ENCODE measurements around the gene MCU. TPM values are rescaled to one million over a fixed set of nuclear protein-coding genes. Genes with fewer than 3 reads are reported as not detected.
A peak's percentile ranks its signal among the peaks of the same experiment; 100 is the strongest.
"Not testable (repeated sequence)": the region's sequence is repeated elsewhere in the genome, so short reads cannot be mapped to it uniquely, and the experiment has no call there.

MCU gene, protein sequence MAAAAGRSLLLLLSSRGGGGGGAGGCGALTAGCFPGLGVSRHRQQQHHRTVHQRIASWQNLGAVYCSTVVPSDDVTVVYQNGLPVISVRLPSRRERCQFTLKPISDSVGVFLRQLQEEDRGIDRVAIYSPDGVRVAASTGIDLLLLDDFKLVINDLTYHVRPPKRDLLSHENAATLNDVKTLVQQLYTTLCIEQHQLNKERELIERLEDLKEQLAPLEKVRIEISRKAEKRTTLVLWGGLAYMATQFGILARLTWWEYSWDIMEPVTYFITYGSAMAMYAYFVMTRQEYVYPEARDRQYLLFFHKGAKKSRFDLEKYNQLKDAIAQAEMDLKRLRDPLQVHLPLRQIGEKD
- 45.1 TPM for polyA plus RNA-seq (2013, experiment 1 of 4)
- polyA plus RNA-seq (2013, experiment 2 of 4) = 40.3 TPM
- 36.1 TPM for polyA plus RNA-seq (2013, experiment 3 of 4)
- polyA plus RNA-seq (2013, experiment 4 of 4) = 39.8 TPM

DNA sequence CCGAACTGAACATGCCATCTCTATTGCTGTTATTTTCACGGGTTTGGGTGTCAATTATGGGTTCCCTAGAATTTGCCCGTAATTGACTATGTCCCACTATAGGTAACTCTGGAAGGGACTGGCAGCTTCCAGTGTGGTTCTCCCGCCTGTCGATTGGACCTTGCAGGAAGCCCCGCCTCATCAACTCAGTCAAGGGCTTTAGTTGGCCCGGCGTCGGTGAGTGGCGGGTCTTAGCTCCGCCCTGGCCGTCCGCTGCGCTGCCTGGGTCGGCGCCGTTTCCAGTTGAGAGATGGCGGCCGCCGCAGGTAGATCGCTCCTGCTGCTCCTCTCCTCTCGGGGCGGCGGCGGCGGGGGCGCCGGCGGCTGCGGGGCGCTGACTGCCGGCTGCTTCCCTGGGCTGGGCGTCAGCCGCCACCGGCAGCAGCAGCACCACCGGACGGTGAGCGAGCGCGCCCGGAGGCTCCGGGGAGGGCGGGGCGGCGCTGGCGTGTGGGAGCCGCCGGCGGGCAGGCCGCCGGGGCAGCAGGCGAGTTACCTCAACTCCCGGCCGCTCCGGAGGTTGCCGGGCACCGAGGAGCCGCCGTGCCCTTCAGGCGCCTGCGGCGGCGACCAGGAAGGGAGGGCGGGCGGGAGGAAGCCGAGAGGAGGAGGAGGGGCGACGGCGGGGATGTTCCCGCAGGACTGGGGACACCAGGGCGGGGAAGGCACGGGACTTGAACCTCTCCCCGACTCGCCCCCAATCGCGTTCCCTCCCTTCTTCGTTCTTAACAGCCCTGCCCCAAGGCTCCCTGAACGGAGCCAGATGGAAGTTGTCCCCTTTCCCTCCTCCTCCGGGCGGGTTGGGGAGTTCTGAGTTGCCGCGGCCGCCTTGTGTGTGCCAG is at the start of gene MCU:
Gene MCU (plus strand): TSS at position 281 of the 881 bp plus-strand sequence. CDS start 9 bp downstream, at position 290.
- Histone ChIP-seq H3K27me3 (ENCODE audit: control insufficient read depth, insufficient read depth, low read length, poor library complexity, severe bottlenecking) (no peaks in the 10 kb centered on the region), H3K4me3 (ENCODE audit: insufficient read depth, low read depth, low read length) (peak within 1 kb of the TSS; percentile 87), H3K4me1 (ENCODE audit: control insufficient read depth, insufficient read depth, low read length) (peaks cover 5% of the 10 kb centered on the region), H3K36me3 (ENCODE audit: control insufficient read depth, insufficient read depth, low read length) (no peaks in the 10 kb centered on the region), H3K9me3 (ENCODE audit: control insufficient read depth, low read length) (no peaks in the 10 kb centered on the region), H3K27ac (ENCODE audit: insufficient read depth, low read depth, low read length, poor library complexity, severe bottlenecking) (no peak within 1 kb of the TSS)
- WGBS, 2 experiments = 0% methylated on average over 83 of the region's 83 CpGs

DNA sequence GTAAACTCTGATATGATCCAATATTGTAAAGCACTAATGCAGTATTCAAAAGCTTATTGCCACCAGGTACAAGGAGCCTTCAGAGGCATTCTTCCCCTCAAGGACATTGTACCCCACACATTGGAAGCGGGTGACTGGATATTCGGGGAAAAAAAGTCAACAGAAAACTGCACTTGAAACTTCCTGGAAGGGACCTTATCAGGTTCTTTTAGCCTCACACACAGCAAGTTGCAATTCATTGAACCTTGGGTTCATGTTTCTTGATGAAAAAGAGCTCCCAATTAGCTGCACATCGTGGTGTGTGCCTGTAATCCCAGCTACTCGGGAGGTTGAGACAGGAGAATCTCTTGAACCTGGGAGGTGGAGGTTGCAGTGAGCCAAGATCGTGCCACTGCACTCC is 49.6 kb upstream of the MCU start:
- no peaks in the 10 kb centered on the region for H3K36me3 ChIP-seq (ENCODE audit: control insufficient read depth, insufficient read depth, low read length)
- no peaks in the 10 kb centered on the region for H3K27me3 ChIP-seq (ENCODE audit: control insufficient read depth, insufficient read depth, low read length, poor library complexity, severe bottlenecking)
- no peaks in the 10 kb centered on the region for H3K9me3 ChIP-seq (ENCODE audit: control insufficient read depth, low read length)
- H3K4me3 ChIP-seq (ENCODE audit: insufficient read depth, low read depth, low read length) = no peak overlapping the region
- no peak overlapping the region for H3K27ac ChIP-seq (ENCODE audit: insufficient read depth, low read depth, low read length, poor library complexity, severe bottlenecking)
- 92 to 93% methylated on average over 5 of the region's 5 CpGs for WGBS, 2 experiments
- H3K4me1 ChIP-seq (ENCODE audit: control insufficient read depth, insufficient read depth, low read length) = no peaks in the 10 kb centered on the region

DNA sequence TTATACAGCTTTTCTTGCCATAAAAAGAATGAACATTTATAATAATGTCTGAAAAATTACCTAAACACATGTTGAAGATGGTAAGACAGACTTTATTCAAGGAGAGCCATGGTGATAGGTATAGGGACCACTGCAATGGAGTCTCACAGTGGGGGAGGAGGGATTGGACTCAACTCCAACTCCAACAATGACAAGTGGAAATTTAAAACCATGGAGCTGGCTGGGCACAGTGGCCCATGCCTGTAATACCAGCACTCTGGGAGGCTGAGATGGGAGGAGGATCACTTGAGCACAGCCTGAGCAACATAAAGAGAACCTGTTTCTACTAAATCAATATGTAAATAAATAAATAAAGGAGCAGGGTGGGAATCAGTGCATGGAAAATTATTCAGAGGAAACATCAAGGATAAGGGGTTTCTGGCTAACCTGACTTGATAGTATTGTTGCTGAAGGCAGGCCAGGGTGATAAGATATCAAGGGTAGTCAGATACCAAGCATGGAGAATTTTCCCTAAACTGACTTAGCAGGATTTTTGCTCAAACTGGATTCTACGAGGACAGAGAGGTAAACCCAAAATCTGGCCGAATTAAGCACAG is 46.6 kb upstream of the MCU start:
- Histone ChIP-seq H3K9me3 (ENCODE audit: control insufficient read depth, low read length) (no peaks in the 10 kb centered on the region), H3K4me1 (ENCODE audit: control insufficient read depth, insufficient read depth, low read length) (no peaks in the 10 kb centered on the region), H3K4me3 (ENCODE audit: insufficient read depth, low read depth, low read length) (no peak overlapping the region), H3K27ac (ENCODE audit: insufficient read depth, low read depth, low read length, poor library complexity, severe bottlenecking) (no peak overlapping the region), H3K36me3 (ENCODE audit: control insufficient read depth, insufficient read depth, low read length) (no peaks in the 10 kb centered on the region), H3K27me3 (ENCODE audit: control insufficient read depth, insufficient read depth, low read length, poor library complexity, severe bottlenecking) (no peaks in the 10 kb centered on the region)
- WGBS, 2 experiments = 87 to 88% methylated on average over 2 of the region's 2 CpGs

DNA sequence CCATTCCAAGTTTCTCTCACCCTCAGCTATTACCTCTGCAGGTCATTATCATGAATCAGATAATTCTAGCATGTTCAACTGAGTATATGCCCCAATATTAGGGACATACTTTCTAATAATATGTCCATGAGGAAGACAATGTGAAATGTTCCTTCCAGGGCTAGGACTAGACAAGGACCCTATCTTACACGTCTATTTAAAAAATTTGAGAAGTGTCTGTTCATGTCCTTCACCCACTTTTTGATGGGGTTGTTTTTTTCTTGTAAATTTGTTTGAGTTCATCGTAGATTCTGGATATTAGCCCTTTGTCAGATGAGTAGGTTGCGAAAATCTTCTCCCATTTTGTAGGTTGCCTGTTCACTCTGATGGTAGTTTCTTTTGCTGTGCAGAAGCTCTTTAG is 45.0 kb upstream of the MCU start:
- not testable (repeated sequence) for H3K4me1 ChIP-seq (ENCODE audit: control insufficient read depth, insufficient read depth, low read length); H3K27me3 ChIP-seq (ENCODE audit: control insufficient read depth, insufficient read depth, low read length, poor library complexity, severe bottlenecking); H3K36me3 ChIP-seq (ENCODE audit: control insufficient read depth, insufficient read depth, low read length); H3K27ac ChIP-seq (ENCODE audit: insufficient read depth, low read depth, low read length, poor library complexity, severe bottlenecking); H3K4me3 ChIP-seq (ENCODE audit: insufficient read depth, low read depth, low read length); H3K9me3 ChIP-seq (ENCODE audit: control insufficient read depth, low read length)
- WGBS, 2 experiments = 94 to 100% methylated on average over 1 of the region's 3 CpGs

DNA sequence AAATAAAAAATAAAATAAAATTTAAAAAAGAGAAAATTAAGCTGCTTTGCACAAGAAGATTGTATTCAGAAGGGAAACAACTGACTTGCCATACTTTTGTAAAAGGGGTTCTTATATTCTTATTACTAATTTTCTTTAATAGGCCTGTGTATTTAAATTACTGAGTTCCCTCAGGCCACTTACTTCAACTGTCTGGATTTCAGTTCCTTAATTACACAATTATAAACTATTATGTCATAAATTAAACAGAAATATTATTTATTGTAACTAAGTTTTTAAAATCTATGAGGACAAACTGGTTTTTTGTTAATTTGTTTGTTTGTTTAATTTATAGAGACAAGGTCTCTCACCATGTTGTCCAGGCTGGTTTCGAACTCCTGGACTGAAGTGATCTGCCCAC is 43.6 kb upstream of the MCU start:
- no peaks in the 10 kb centered on the region for H3K27me3 ChIP-seq (ENCODE audit: control insufficient read depth, insufficient read depth, low read length, poor library complexity, severe bottlenecking)
- no peak overlapping the region for H3K4me3 ChIP-seq (ENCODE audit: insufficient read depth, low read depth, low read length)
- no peak overlapping the region for H3K27ac ChIP-seq (ENCODE audit: insufficient read depth, low read depth, low read length, poor library complexity, severe bottlenecking)
- WGBS, 2 experiments = 95 to 98% methylated on average over 1 of the region's 1 CpG
- H3K4me1 ChIP-seq (ENCODE audit: control insufficient read depth, insufficient read depth, low read length) = no peaks in the 10 kb centered on the region
- no peaks in the 10 kb centered on the region for H3K9me3 ChIP-seq (ENCODE audit: control insufficient read depth, low read length)
- no peaks in the 10 kb centered on the region for H3K36me3 ChIP-seq (ENCODE audit: control insufficient read depth, insufficient read depth, low read length)

DNA sequence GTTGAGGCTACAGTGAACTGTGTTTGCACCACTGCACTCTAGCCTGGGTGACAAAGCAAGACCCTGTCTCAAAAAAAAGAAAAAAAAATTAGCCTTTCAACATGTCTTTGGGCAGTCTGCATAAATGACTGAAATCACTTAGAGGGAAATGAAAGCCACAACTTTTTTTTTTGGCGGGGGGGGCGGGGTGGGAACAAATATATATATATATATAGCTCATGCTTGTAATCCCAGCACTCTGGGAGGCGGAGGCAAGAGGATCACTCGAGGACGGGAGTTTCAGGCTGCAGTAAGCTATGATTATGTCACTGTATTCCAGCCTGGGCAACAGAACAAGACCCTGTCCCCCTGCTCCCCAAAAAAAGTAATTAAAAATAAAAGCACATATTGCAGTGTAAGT is 42.7 kb upstream of the MCU start:
- Histone ChIP-seq H3K27ac (ENCODE audit: insufficient read depth, low read depth, low read length, poor library complexity, severe bottlenecking) (no peak overlapping the region), H3K4me3 (ENCODE audit: insufficient read depth, low read depth, low read length) (no peak overlapping the region), H3K4me1 (ENCODE audit: control insufficient read depth, insufficient read depth, low read length) (no peaks in the 10 kb centered on the region), H3K9me3 (ENCODE audit: control insufficient read depth, low read length) (no peaks in the 10 kb centered on the region), H3K36me3 (ENCODE audit: control insufficient read depth, insufficient read depth, low read length) (no peaks in the 10 kb centered on the region), H3K27me3 (ENCODE audit: control insufficient read depth, insufficient read depth, low read length, poor library complexity, severe bottlenecking) (no peaks in the 10 kb centered on the region)
- WGBS, 2 experiments = 86 to 89% methylated on average over 3 of the region's 5 CpGs

DNA sequence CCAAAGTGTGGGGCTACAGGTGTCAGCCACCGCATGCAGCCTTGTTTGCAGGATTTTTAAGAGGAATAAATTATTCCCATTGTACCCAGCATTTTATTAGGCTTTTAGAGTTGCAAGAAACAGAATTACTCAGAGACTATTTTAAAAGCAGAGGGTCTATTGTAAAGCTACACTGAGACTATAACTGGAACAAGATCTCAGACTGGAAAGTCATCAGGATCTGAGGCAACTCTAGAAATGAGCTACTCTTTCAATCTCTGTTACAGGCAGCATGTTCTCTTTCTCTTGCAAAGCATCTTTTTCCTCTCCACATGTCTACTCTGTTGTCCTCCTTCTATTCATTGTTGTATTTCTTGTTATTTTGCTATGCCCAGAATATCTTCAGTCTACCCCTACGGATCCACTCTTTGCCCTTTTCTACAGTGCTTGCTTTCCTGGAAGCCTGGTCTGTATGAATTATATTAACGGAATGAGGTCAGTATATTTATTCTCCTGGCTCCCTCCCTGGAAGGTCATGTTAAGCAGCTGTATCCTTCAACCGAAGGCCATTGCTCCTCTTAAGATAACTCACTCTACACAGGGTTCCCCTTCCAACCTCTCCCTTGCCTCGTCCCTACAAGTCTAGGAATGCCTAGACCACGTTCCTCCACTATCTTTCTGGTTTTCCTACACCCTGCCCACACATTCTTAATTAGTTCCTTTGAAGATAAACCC is 38.4 kb upstream of the MCU start:
- H3K4me3 ChIP-seq (ENCODE audit: insufficient read depth, low read depth, low read length) = no peak overlapping the region
- H3K27me3 ChIP-seq (ENCODE audit: control insufficient read depth, insufficient read depth, low read length, poor library complexity, severe bottlenecking) = no peaks in the 10 kb centered on the region
- no peaks in the 10 kb centered on the region for H3K9me3 ChIP-seq (ENCODE audit: control insufficient read depth, low read length)
- H3K36me3 ChIP-seq (ENCODE audit: control insufficient read depth, insufficient read depth, low read length) = no peaks in the 10 kb centered on the region
- 88 to 92% methylated on average over 6 of the region's 6 CpGs for WGBS, 2 experiments
- H3K4me1 ChIP-seq (ENCODE audit: control insufficient read depth, insufficient read depth, low read length) = no peaks in the 10 kb centered on the region
- H3K27ac ChIP-seq (ENCODE audit: insufficient read depth, low read depth, low read length, poor library complexity, severe bottlenecking) = no peak overlapping the region

DNA sequence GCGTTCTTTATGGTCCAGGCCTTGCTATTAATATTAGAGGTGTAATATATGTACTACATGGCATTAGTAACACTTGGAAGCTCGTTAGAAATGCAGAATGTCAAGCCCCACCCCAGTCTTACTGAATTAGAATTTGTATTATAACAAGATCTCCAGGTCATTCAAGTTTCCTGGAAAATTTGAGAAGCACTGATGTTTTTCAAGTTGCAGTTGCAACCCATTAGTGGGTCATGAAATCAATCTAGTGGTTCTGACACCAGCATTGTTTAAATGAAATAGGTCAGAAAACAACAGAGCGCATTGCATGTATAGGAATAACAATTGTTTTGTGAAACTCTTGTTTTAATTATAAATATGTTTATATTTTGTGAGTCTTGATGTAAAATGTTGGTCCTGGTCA is 37.2 kb upstream of the MCU start:
- 0 to 43% methylated on average over 1 to 2 of the region's 3 CpGs for whole genome bisulfite sequencing, 2 experiments
- H3K4me3 ChIP-seq (ENCODE audit: insufficient read depth, low read depth, low read length) = no peak overlapping the region
- no peaks in the 10 kb centered on the region for H3K4me1 ChIP-seq (ENCODE audit: control insufficient read depth, insufficient read depth, low read length)
- no peaks in the 10 kb centered on the region for H3K27me3 ChIP-seq (ENCODE audit: control insufficient read depth, insufficient read depth, low read length, poor library complexity, severe bottlenecking)
- H3K27ac ChIP-seq (ENCODE audit: insufficient read depth, low read depth, low read length, poor library complexity, severe bottlenecking) = no peak overlapping the region
- H3K9me3 ChIP-seq (ENCODE audit: control insufficient read depth, low read length) = no peaks in the 10 kb centered on the region
- H3K36me3 ChIP-seq (ENCODE audit: control insufficient read depth, insufficient read depth, low read length) = no peaks in the 10 kb centered on the region

DNA sequence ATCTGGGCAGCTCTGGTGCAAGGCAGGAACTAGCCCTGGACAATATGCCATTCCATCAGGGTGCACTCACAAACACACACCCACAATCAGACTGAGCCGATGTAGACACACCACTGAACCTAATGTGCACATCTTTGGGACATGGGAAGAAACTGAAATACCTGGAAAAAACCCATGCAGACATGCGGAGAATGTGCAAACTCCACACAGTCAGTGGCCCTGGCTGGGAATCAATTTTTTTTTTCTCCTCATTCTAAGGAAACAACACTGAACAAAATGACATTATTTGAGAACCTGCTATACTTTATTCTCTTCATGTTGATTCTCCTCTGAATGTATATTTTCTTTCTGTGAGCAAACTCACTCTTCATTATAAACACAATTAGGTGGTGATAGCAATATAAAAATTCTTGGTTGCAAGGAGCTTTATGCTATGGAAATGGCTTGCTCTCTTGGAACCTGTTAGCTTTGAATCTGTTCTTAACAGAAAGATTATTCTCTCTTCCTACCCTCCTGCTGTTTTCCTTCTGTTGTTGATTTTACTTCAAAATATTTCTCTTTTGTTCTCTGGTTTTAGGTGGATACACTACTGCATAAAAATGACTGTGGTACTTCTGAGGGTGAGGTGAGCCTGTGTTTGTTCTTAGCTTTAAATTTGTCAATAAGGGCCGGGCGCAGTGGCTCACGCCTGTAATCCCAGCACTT is 33.1 kb upstream of the MCU start:
- WGBS, 2 experiments = 79 to 87% methylated on average over 5 of the region's 5 CpGs
- H3K4me3 ChIP-seq (ENCODE audit: insufficient read depth, low read depth, low read length) = no peak overlapping the region
- H3K9me3 ChIP-seq (ENCODE audit: control insufficient read depth, low read length) = no peaks in the 10 kb centered on the region
- H3K36me3 ChIP-seq (ENCODE audit: control insufficient read depth, insufficient read depth, low read length) = no peaks in the 10 kb centered on the region
- H3K27me3 ChIP-seq (ENCODE audit: control insufficient read depth, insufficient read depth, low read length, poor library complexity, severe bottlenecking) = no peaks in the 10 kb centered on the region
- no peaks in the 10 kb centered on the region for H3K4me1 ChIP-seq (ENCODE audit: control insufficient read depth, insufficient read depth, low read length)
- no peak overlapping the region for H3K27ac ChIP-seq (ENCODE audit: insufficient read depth, low read depth, low read length, poor library complexity, severe bottlenecking)

Data from ectodermal cell (in vitro differentiated cells).